Parathyroid adenoma (tissue), 2 donors: ENCODE measurements around the gene USP24.

Experiments
- H2AFZ ChIP-seq: fragments of 300-600 bp; sonication (generic); one replicate; pipeline ENCODE4 v1.7.0; 2017; ENCODE audit warnings: antibody characterized with exemption, mild to moderate bottlenecking
- H3K27ac ChIP-seq: fragments of 300-600 bp; sonication (generic); one replicate; pipeline ENCODE4 v1.7.0; 2017
- H3K27me3 ChIP-seq: fragments of 300-600 bp; sonication (generic); one replicate; pipeline ENCODE4 v1.7.0; 2017; ENCODE audit warnings: low read length; ENCODE audit not compliant: control insufficient read depth, insufficient read depth
- H3K36me3 ChIP-seq: fragments of 300-600 bp; sonication (generic); one replicate; pipeline ENCODE4 v1.7.0; 2017; ENCODE audit warnings: low read length; ENCODE audit not compliant: control insufficient read depth, insufficient read depth
- H3K4me1 ChIP-seq: fragments of 300-600 bp; sonication (generic); one replicate; pipeline ENCODE4 v1.7.0; 2017; ENCODE audit warnings: control low read depth
- H3K4me2 ChIP-seq: fragments of 300-600 bp; sonication (generic); one replicate; pipeline ENCODE4 v1.7.0; 2017; ENCODE audit warnings: low read length
- H3K4me3 ChIP-seq: fragments of 300-600 bp; sonication (generic); one replicate; pipeline ENCODE4 v1.7.0; 2017; ENCODE audit warnings: low read depth, low read length
- H3K79me2 ChIP-seq: fragments of 300-600 bp; sonication (generic); one replicate; pipeline ENCODE4 v1.7.0; 2017; ENCODE audit warnings: control low read depth
- H3K9ac ChIP-seq: fragments of 300-600 bp; sonication (generic); one replicate; pipeline ENCODE4 v1.7.0; 2017; ENCODE audit warnings: mild to moderate bottlenecking
- H3K9me3 ChIP-seq: fragments of 300-600 bp; sonication (generic); one replicate; pipeline ENCODE4 v1.7.0; 2017; ENCODE audit warnings: low read length; ENCODE audit not compliant: control insufficient read depth
- CTCF ChIP-seq: fragments of 300-600 bp; sonication (generic); IDR thresholded peaks from one replicate; pipeline ENCODE4 v1.7.0; 2017; ENCODE audit warnings: antibody characterized with exemption, mild to moderate bottlenecking
- donor health status: primary hyperparathyroidism.

Gene USP24

GRCh38 chr1:55211863-55212262 is 3.3 kb downstream of the USP24 start:
- H3K27me3 ChIP-seq, result no peaks in the 10 kb centered on the region
- no peaks in the 10 kb centered on the region for H3K36me3 ChIP-seq
- no peak overlapping the region for H3K9ac ChIP-seq
- H3K4me1 ChIP-seq, result peaks cover 8% of the 10 kb centered on the region
- peak overlapping the region; percentile 11 for H3K27ac ChIP-seq
- H3K9me3 ChIP-seq, result no peaks in the 10 kb centered on the region
- no peak overlapping the region for H2AFZ ChIP-seq
- peaks cover 16% of the 10 kb centered on the region for H3K79me2 ChIP-seq
- peak overlapping the region; percentile 22 for H3K4me3 ChIP-seq
- TF ChIP-seq CTCF, result no peak
- peak overlapping the region; percentile 59 for H3K4me2 ChIP-seq

GRCh38 chr1:55210990-55211801 is 4.0 kb downstream of the USP24 start:
- Histone ChIP-seq H3K9ac (no peak overlapping the region), H3K27me3 (no peaks in the 10 kb centered on the region), H3K4me1 (peaks cover 8% of the 10 kb centered on the region), H3K9me3 (no peaks in the 10 kb centered on the region), H3K79me2 (peaks cover 15% of the 10 kb centered on the region), H3K27ac (peak overlapping the region; percentile 11), H3K4me3 (peak overlapping the region; percentile 32), H3K36me3 (no peaks in the 10 kb centered on the region), H2AFZ (peak overlapping the region; percentile 5), H3K4me2 (peak overlapping the region; percentile 59)
- TF ChIP-seq CTCF, result no peak

DNA sequence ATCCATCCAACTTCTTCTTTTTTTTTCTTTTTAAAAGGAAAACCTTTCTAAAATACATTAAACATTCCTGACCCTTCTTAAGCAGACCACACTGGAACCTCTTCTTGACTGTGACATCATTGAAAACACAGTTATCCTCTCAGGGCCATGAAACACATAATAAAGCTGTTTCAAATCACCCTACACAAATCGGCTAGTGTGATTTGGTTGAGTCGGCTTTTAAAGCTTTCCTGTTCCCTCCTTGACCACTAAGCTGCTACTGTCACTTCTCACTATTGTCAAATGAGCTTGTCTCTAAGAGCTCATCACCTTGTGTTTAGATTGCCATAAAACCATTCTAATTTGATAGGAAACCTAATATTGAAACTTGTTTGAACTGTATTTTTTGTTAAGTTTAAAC is 5.9 kb downstream of the USP24 start:
- Histone ChIP-seq H3K9ac (no peak overlapping the region), H2AFZ (no peak overlapping the region), H3K4me2 (no peak overlapping the region), H3K27ac (no peak overlapping the region), H3K4me1 (peaks cover 8% of the 10 kb centered on the region), H3K4me3 (no peak overlapping the region), H3K36me3 (no peaks in the 10 kb centered on the region), H3K27me3 (no peaks in the 10 kb centered on the region), H3K79me2 (peaks cover 13% of the 10 kb centered on the region), H3K9me3 (no peaks in the 10 kb centered on the region)
- TF ChIP-seq CTCF, result no peak

- H3K36me3 ChIP-seq, result no peaks in the 10 kb centered on the region
- no peak overlapping the region for H3K27ac ChIP-seq
- H3K27me3 ChIP-seq, result no peaks in the 10 kb centered on the region
- TF ChIP-seq CTCF, result no peak
- no peak overlapping the region for H3K9ac ChIP-seq
- H3K4me1 ChIP-seq, result peaks cover 6% of the 10 kb centered on the region
- H3K79me2 ChIP-seq, result peaks cover 17% of the 10 kb centered on the region
- no peak overlapping the region for H3K4me2 ChIP-seq
- no peak overlapping the region for H3K4me3 ChIP-seq
- H2AFZ ChIP-seq, result no peak overlapping the region
- no peaks in the 10 kb centered on the region for H3K9me3 ChIP-seq
Observed at GRCh38 chr1:55206210-55206609, 9.0 kb downstream of the USP24 start.

GRCh38 chr1:55204997-55205396 is 10.2 kb downstream of the USP24 start:
- no peak for TF ChIP-seq CTCF
- no peaks in the 10 kb centered on the region for H3K36me3 ChIP-seq
- H3K4me1 ChIP-seq, result peaks cover 3% of the 10 kb centered on the region
- H2AFZ ChIP-seq, result no peak overlapping the region
- H3K4me3 ChIP-seq, result no peak overlapping the region
- H3K79me2 ChIP-seq, result peaks cover 17% of the 10 kb centered on the region
- no peaks in the 10 kb centered on the region for H3K27me3 ChIP-seq
- H3K9me3 ChIP-seq, result no peaks in the 10 kb centered on the region
- H3K9ac ChIP-seq, result no peak overlapping the region
- no peak overlapping the region for H3K27ac ChIP-seq
- peak overlapping the region; percentile 8 for H3K4me2 ChIP-seq
